Activated naive CD4-positive, alpha-beta T cell treated with anti-CD3 and anti-CD28 coated beads, Interleukin-2, amount 50 U/mL, for 24 hours (primary cell): ENCODE data around the gene FANCC.

Experiments used
- H3K27ac Mint-ChIP-seq: one replicate; pipeline ENCODE4 v1.8.0; 2021; ENCODE audit warnings: mild to moderate bottlenecking, mixed read lengths
- H3K27me3 Mint-ChIP-seq: one replicate; pipeline ENCODE4 v1.8.0; 2021; ENCODE audit warnings: mixed read lengths
- H3K36me3 Mint-ChIP-seq: one replicate; pipeline ENCODE4 v1.8.0; 2021; ENCODE audit warnings: mixed read lengths
- H3K4me1 Mint-ChIP-seq: one replicate; pipeline ENCODE4 v1.8.0; 2021; ENCODE audit warnings: mixed read lengths
- H3K4me3 Mint-ChIP-seq: one replicate; pipeline ENCODE4 v1.8.0; 2021; ENCODE audit warnings: mild to moderate bottlenecking, mixed read lengths
- H3K9me3 Mint-ChIP-seq: one replicate; pipeline ENCODE4 v1.8.0; 2021; ENCODE audit warnings: mixed read lengths

Gene FANCC

DNA sequence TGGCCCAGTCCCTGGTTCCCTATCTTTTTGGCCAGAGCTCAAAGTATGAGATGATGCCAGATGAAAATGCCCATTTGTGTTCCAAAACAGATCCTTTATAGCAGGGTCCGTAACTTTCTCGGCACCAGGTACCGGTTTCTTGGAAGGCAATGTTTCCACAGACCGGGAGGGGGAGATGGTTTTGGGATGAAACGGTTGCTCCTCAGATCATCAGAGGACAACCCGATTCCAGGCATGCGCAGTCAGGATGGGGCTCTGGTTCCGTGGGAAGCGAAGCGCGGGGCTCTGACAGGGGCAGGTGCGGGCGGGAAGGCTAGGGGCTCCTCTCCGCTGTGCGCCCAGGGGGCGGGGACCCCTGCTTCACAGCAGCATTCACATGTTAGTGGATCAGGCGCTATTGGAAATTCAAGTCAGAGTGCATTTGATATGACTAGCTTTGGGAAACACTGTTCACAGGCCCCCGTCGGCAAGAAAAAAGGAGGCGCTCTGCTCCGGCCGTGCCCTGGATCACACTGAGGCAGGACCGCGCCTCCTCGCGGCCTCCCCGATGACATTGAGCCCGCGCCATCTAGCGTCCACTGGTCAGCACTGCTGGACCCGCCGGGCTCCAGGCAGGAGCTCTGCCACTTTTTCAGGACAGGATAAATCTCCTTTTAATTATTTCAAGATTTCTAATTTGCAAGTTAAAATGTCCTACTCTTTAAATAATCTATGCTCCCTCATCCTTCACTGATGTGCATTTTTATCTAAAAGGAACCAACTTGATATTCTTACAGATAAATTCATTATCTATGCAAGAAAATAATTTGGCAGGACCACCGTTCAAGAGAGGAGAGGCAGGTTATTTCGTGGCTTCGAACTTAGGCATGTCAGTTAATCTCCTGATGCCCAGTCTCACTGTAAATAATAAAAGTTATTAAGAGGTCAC, 190.0 kb downstream of the FANCC start:
- Mint-ChIP-seq H3K36me3 (peaks cover 4% of the 10 kb centered on the region), H3K27me3 (no peaks in the 10 kb centered on the region), H3K27ac (no peak overlapping the region), H3K4me1 (no peaks in the 10 kb centered on the region), H3K9me3 (no peaks in the 10 kb centered on the region), H3K4me3 (no peak overlapping the region)

DNA sequence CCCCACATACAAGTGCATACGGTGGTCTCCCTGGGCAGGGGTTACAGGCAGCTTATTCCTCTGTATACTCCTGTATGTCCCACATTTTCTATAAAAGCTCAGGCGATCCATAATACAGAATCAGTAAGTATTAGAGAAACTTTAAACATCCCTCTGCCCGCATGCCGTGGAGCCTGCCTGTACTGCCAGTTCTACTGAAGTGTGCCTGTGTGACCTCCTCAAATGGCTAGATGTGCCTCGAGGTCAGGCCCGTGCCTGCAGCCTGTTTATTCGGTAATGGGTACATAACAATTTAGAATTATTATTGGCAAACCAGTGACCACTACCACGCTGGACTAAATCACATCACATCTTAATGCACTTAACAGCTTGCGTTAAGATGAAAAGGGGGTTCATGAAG, 190.8 kb downstream of the FANCC start:
- Mint-ChIP-seq H3K4me3 (no peak overlapping the region), H3K4me1 (no peaks in the 10 kb centered on the region), H3K27ac (no peak overlapping the region), H3K36me3 (peaks cover 5% of the 10 kb centered on the region), H3K27me3 (no peaks in the 10 kb centered on the region), H3K9me3 (no peaks in the 10 kb centered on the region)

DNA sequence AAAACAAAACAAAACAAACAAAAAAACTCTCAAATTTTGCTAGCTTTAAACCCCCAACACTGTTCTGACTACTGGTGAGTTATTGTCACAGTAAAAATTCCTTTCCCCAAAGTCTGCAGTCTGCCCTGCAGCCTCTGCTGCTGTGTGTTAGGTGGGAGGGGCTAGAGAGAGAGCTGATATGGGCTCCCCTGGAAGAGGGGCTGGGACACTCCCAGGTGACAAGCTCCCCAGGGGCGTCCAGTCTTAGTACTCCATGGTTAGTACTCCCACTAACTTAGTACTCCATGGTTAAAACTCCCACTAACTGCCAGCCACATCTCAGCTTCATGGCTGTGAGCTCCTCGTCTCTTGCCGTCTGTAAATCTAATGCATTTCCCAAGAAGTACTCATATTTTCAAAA, 191.9 kb downstream of the FANCC start:
- Mint-ChIP-seq H3K9me3 (no peaks in the 10 kb centered on the region), H3K27ac (no peak overlapping the region), H3K4me1 (no peaks in the 10 kb centered on the region), H3K36me3 (peaks cover 5% of the 10 kb centered on the region), H3K27me3 (no peaks in the 10 kb centered on the region), H3K4me3 (no peak overlapping the region)

DNA sequence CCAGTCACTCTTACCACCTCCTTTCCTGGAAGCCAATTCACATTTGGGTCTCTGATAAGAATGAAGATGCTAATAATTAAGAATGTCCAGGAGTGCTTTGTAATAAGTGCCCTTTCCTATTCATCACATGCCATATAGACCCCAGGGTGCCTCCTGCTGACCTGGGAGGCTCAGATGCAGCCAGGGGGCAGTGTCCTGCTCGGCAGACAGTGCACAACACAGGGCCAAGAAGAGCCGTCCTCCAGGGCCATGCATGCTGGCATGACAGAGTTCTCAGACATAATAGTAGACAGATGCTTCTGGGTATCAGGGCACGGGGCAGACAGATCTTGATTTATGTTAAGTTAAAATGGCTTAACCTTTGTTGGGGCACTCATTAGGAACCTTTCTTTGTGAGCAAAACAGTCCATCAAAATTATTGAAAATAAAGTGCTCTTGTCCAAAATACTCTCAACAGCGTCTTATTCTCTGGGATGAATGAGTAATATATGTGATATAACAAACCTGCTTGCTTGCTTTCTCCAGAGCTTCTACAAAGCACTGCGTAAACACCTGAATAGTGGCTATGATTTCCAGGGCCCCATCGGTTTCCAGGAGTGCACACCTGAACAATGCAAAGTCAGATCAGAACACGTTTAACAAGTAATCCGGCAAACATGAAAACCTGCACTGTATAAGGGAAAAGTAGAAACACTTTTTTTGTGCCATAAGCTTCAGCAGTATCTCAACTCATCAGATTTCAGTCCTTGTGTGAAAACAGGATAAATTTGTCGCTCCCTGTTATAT, 192.7 kb downstream of the FANCC start:
- H3K27ac Mint-ChIP-seq, result no peak overlapping the region
- H3K36me3 Mint-ChIP-seq, result peaks cover 5% of the 10 kb centered on the region
- no peak overlapping the region for H3K4me3 Mint-ChIP-seq
- H3K9me3 Mint-ChIP-seq, result no peaks in the 10 kb centered on the region
- no peaks in the 10 kb centered on the region for H3K4me1 Mint-ChIP-seq
- H3K27me3 Mint-ChIP-seq, result no peaks in the 10 kb centered on the region

DNA sequence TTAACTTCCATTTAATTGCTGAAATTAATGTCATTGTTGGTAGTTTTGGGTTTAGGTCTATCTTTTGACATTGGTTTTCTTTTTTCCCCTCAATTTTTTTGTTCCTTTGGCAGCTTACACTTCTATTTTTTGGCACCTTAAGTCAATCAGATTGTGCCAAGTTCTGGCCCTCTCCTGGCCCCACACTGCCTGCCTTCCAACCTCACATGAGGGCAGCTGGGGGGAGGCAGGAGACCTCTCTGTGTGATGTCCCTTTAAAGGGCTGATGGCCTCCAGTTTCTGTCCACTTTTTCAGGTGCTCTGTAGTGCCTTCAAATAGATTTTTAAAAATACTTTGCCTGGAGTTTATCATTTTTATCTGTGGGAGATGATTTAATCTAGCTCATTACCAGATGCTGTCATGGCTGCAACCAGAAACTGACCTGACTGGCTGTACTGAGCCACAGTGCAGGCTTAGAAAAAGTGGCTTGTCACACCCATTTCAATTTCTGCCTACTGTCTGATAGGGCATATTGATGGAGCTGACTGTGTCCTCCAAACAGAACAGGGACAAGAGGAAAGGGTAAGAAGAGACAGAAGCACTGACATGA, 196.6 kb downstream of the FANCC start:
- H3K27ac Mint-ChIP-seq, result no peak overlapping the region
- no peak overlapping the region for H3K4me3 Mint-ChIP-seq
- H3K27me3 Mint-ChIP-seq, result no peaks in the 10 kb centered on the region
- no peaks in the 10 kb centered on the region for H3K9me3 Mint-ChIP-seq
- H3K36me3 Mint-ChIP-seq, result peaks cover 5% of the 10 kb centered on the region
- H3K4me1 Mint-ChIP-seq, result no peaks in the 10 kb centered on the region

DNA sequence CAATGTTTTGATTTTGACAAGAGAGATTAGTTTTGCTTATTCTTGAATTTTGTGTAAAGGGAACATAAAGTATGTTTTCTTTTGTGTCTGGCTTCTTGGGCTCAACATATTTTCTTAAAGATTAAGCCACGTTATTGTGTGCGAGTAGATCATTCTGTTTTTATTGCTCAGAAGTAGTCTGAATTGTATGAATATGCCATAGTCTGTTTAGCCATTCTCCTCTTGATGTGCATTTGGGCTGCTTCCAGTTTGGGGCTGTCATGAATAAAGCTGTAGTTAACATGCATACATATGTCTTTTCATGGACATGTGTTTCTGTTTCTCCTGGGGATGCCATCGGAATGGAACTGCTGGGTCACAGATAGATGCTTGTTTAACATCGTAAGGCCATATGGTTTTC, 198.9 kb downstream of the FANCC start:
- Mint-ChIP-seq H3K36me3 (peaks cover 1% of the 10 kb centered on the region), H3K9me3 (no peaks in the 10 kb centered on the region), H3K4me1 (no peaks in the 10 kb centered on the region), H3K27ac (no peak overlapping the region), H3K27me3 (no peaks in the 10 kb centered on the region), H3K4me3 (no peak overlapping the region)

DNA sequence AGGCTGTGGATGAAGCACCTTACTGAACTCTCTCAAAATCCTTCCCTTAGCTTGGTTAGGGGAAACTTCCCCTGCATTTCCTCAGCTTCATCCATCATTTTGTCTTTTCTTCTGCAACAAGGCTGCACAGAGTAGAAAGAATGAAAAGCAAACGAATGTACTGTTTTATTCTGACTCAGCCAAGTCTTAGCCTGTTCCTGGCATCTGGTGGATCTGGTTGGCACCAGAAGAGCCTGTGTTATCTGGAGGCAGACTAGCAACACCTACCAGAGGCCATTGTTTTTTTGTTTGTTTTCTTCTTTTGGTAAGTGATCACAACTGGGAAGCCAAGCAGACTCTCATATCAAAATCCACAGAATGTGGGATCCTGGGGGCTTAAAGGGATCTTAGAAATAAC, 200.7 kb downstream of the FANCC start:
- H3K4me3 Mint-ChIP-seq, result no peak overlapping the region
- no peaks in the 10 kb centered on the region for H3K9me3 Mint-ChIP-seq
- no peaks in the 10 kb centered on the region for H3K36me3 Mint-ChIP-seq
- no peaks in the 10 kb centered on the region for H3K27me3 Mint-ChIP-seq
- no peaks in the 10 kb centered on the region for H3K4me1 Mint-ChIP-seq
- no peak overlapping the region for H3K27ac Mint-ChIP-seq

DNA sequence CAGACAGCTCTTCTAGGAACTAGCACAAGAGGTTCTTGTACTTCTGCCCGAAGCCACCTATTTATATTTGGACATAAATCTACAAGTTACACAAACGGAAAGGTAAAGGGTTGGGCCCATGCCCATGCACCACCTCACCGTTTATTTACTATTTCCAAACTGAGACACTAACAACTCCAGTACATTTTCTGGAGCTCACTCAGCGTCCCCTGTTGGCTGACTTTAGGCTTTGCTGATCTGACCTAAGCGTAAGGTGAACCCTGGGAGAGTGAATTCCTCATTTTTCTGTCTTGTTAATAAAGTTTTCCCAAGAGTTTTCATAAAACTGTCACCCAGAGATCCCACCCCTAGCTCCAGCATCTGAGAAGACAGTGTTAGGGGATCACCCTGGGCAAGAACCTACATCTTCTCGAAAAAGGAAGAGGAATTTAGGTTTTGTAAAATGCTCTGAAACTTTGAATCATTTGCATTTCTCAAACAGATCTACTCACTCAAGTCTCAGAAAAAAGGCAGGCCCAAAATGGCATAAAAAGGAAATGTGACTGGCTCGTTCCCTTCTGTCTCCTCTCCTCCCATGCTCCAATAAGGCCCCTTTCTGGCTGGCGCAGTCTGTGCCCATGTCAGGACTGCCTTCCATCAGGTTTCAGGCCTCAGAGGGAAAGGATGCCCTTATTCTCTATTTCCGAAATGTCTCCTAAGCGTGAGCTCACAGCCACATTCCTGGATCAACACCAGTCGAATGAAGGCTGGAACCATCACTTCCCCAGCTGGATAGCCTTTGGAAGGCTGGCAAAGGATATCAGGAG, 201.3 kb downstream of the FANCC start:
- Mint-ChIP-seq H3K27me3 (no peaks in the 10 kb centered on the region), H3K27ac (no peak overlapping the region), H3K36me3 (no peaks in the 10 kb centered on the region), H3K4me3 (no peak overlapping the region), H3K4me1 (no peaks in the 10 kb centered on the region), H3K9me3 (no peaks in the 10 kb centered on the region)

DNA sequence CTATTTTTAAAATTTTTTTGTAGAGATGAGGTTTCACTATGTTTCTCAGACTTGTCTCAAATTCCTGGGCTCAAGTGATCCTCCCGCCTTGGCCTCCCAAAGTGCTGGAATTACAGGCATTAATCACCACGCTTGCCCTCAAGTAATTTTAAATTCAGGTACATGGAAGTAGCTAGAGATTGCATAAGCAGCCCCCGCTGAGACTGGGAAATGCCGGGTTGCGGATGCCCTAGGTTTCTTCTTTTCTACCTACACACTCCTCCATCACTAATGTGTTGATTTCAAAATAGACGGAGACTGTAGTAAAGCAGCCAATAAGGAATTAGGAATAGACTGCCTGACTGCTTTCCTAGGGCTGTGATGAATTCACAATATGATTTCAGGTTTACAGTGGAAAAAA, 202.4 kb downstream of the FANCC start:
- no peaks in the 10 kb centered on the region for H3K36me3 Mint-ChIP-seq
- no peaks in the 10 kb centered on the region for H3K27me3 Mint-ChIP-seq
- H3K9me3 Mint-ChIP-seq, result no peaks in the 10 kb centered on the region
- H3K4me1 Mint-ChIP-seq, result no peaks in the 10 kb centered on the region
- no peak overlapping the region for H3K4me3 Mint-ChIP-seq
- no peak overlapping the region for H3K27ac Mint-ChIP-seq

DNA sequence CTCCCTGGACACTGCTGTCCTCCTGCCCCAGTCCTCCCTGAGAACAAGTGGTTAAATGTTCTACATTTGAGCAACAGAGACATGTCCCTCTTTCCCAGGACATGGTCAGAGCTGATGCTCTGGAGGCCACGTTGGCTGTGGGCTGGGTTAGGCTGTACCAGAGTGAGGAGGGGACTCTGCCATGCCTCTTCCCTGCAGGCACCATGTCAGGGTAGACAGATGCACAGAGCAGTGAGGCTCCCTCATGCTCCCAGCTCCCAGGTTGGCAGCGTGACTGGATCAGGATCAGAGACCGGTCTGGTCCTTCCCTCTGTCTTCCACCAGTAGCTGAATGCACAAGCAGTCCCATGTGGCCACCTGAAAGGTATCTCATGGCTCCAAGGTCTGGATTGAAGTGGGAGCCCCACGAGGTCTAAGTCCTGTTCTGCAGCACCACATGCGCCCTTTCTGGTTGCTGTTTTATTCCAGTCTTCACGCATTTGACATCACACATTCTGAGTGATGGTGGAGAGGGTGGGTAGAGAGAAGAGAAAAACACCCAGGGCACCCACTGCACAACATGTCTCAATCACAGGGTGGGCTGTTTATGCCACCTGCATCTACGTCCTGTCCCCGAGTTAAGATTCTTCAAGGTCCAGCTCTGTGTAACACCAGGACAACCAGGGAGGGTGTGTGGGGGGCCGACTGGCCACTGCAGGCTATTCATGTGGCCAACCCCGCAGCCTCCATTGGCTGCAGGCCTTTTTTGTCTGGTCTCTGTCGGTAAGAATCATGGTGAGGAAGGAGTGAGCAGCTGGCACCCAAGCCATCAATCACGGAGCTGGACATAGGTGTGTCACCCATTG, 204.9 kb downstream of the FANCC start:
- Mint-ChIP-seq H3K4me3 (no peak overlapping the region), H3K9me3 (no peaks in the 10 kb centered on the region), H3K27ac (no peak overlapping the region), H3K36me3 (no peaks in the 10 kb centered on the region), H3K4me1 (no peaks in the 10 kb centered on the region), H3K27me3 (no peaks in the 10 kb centered on the region)

DNA sequence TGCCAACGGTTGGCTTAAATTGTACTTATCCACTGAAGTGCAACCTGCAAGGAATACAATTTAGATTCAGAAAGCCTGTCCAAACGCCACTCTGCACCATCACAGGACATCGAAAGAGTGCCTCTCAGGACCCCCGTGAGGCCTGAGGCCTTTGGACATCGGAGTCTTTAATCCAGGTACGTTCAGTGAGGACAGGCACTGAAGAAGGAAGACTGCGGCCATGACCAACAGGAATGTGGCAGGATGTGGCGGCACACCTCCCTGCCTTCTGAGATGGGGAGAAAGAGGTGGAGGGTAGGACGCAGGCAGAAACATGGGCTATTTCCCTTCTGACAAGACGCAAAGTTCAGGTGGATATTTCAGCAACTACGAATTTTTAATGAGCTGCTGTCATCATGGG, 205.8 kb downstream of the FANCC start:
- no peaks in the 10 kb centered on the region for H3K9me3 Mint-ChIP-seq
- H3K36me3 Mint-ChIP-seq, result no peaks in the 10 kb centered on the region

DNA sequence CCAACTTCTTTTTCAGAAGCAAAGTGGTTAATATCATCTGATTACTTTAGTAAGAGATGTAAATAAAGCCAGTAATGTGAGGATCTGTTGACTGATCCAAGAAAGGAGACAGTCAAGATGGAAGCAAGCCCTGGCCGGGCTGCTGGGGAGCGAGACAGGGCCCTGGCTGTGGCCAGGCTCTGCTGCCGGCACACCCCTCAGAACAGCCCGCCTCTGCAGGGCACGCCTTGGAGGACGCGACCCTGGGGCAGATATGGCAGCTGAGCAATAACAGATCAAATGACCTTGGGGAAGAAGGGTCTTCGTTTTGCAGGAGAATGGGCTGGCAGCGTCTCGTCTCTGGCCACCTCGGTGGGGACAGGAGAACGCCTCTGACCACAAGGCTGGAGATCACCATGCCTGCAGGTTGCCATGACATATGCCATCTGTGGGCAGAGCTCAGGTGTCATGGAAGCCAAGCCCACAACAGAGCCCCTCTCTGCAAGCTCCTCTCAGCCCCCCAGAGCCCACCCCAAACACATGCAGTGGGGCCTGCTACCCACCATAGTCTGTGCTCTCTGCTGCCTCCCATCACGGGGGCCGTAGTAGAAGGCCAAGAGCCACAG, 206.5 kb downstream of the FANCC start:
- H3K27ac Mint-ChIP-seq, result no peak overlapping the region
- no peaks in the 10 kb centered on the region for H3K4me1 Mint-ChIP-seq
- H3K36me3 Mint-ChIP-seq, result no peaks in the 10 kb centered on the region
- no peaks in the 10 kb centered on the region for H3K9me3 Mint-ChIP-seq
- no peak overlapping the region for H3K4me3 Mint-ChIP-seq
- H3K27me3 Mint-ChIP-seq, result no peaks in the 10 kb centered on the region

More for the DNA sequence above, 205.8 kb downstream of the FANCC start:
- Mint-ChIP-seq H3K4me3 (no peak overlapping the region), H3K4me1 (no peaks in the 10 kb centered on the region), H3K27ac (no peak overlapping the region), H3K27me3 (no peaks in the 10 kb centered on the region)

DNA sequence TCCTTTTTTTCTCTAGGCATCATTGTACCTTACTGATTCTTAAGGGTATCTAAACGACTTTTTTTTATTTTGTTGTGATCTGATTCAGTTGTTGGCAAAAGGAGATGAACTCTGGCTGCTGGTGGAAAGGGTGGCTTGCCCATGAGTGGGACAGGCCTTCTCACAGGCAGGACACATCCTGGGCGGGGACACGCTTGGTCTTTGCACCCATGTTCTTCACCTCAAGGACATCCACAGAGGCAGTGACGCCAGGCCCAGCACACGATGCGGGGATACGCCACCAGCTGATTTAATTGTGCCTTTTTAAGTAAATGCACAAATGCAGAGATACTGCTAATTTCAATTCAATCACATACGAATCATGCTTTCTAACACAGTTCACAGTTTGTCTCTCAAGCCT, 208.1 kb downstream of the FANCC start:
- no peak overlapping the region for H3K4me3 Mint-ChIP-seq
- peaks cover 3% of the 10 kb centered on the region for H3K36me3 Mint-ChIP-seq
- H3K27me3 Mint-ChIP-seq, result no peaks in the 10 kb centered on the region
- no peaks in the 10 kb centered on the region for H3K9me3 Mint-ChIP-seq
- no peaks in the 10 kb centered on the region for H3K4me1 Mint-ChIP-seq
- no peak overlapping the region for H3K27ac Mint-ChIP-seq

DNA sequence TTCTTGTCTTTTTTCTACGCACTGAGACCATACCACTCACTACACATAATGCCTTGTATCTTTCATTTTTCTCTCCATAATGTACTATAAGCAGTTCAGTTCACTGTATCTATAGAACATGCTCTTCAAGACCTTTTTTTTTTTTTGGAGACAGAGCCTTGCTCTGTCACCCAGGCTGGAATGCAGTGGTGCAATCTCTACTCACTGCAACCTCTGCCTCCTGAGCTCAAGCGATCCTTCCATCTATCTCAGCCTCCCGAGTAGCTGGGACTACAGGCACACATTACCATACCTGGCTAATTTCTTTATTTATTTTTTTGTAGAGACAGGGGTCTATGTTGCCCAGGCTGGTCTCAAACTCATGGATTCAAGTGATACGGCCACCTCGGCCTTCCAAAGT, 208.7 kb downstream of the FANCC start:
- H3K4me3 Mint-ChIP-seq, result no peak overlapping the region
- H3K36me3 Mint-ChIP-seq, result peaks cover 3% of the 10 kb centered on the region
- no peaks in the 10 kb centered on the region for H3K9me3 Mint-ChIP-seq
- no peaks in the 10 kb centered on the region for H3K4me1 Mint-ChIP-seq
- H3K27me3 Mint-ChIP-seq, result no peaks in the 10 kb centered on the region
- H3K27ac Mint-ChIP-seq, result no peak overlapping the region
